ENCODE data around the gene TSPAN16. TPM values are rescaled to one million over a fixed set of nuclear protein-coding genes. Genes with fewer than 3 reads are reported as not detected.

TSPAN16 gene
- total and polyA plus RNA-seq, 2 donors (not counting 3 experiments of a cell fraction or from before 2014, with no cell fraction given): not detected

GRCh38 chr19:11361037-11361770 is 65.2 kb downstream of the TSPAN16 start:
- Histone ChIP-seq H3K9me3 (replicated peaks; ENCODE audit: control insufficient read depth, insufficient read depth, low read length) (no peaks in the 10 kb centered on the region), H3K79me2 (ENCODE audit: control insufficient read depth, insufficient read depth, low read length) (no peaks in the 10 kb centered on the region), H3K9ac (replicated peaks; ENCODE audit: extremely low read depth, insufficient read depth, low read length) (no peak overlapping the region), H3K27ac (ENCODE audit: insufficient read depth, low read depth, low read length) (no peak overlapping the region), H3K4me3 (replicated peaks in 1 of 3; ENCODE audit: insufficient read depth in 1 of 3, low read depth in 1 of 3, low read length in 3 of 3) (no peak overlapping the region), H4K20me1 (replicated peaks; ENCODE audit: control insufficient read depth, extremely low read depth, insufficient read depth, low read length) (no peaks in the 10 kb centered on the region), H3K27me3 (ENCODE audit: control insufficient read depth in 2 of 2, insufficient read depth in 2 of 2, low read length in 2 of 2) (no peaks in the 10 kb centered on the region), H3K4me2 (ENCODE audit: insufficient read depth, low read length) (no peak overlapping the region), H3K9me1 (replicated peaks; ENCODE audit: control insufficient read depth, extremely low read depth, insufficient read depth, low read length) (no peaks in the 10 kb centered on the region), H2AFZ (ENCODE audit: low read depth, low read length) (no peak overlapping the region), H3K4me1 (ENCODE audit: control insufficient read depth, extremely low read depth, insufficient read depth, low read length) (no peaks in the 10 kb centered on the region), H3K36me3 (ENCODE audit: control insufficient read depth in 2 of 2, extremely low read depth in 1 of 2, insufficient read depth in 2 of 2, low read length in 2 of 2) (peaks cover 0 to 11% of the 10 kb centered on the region in 2 experiments)
- intact Hi-C loops (cut with micrococcal nuclease) (no loop called here), dilution Hi-C loops (cut with MboI; ENCODE audit: extremely low pct_ligation_motif_present, low sequenced_read_pairs) (no loop called here)
- FAIRE-seq: no peak
- POLR2A ChIA-PET: no interaction called here
- CTCF ChIA-PET: interaction anchor here (1.0 to 1.4 kb wide), 2 partner anchors 12 to 16 kb away, joined by 3 to 4 read pairs; no protein-coding TSS in a partner anchor
- no peak for DNase-seq (ENCODE audit: low read depth, low spot score)
- no TSS peak for BruUV-seq (replicated peaks)
- no peak for TF ChIP-seq CTCF (IDR thresholded peaks at IDR 0.05; ENCODE audit: extremely low read depth in 1 of 2, insufficient read depth in 1 of 2, low read depth in 1 of 2, low read length in 2 of 2)
- TF ChIP-seq MYC (IDR thresholded peaks at IDR 0.05; ENCODE audit: low read depth, low read length): no peak
- no peak for TF ChIP-seq FOS (IDR thresholded peaks at IDR 0.05; ENCODE audit: borderline replicate concordance, insufficient read depth, low read length)
